GM19372 (cell line): ENCODE measurements around the gene MAGEF1.

Experiments
- ATAC-seq: cut with Tn5 transposase; IDR thresholded peaks from one replicate; pipeline ENCODE4 v1.9.1; 2021; ENCODE audit warnings: mild to moderate bottlenecking, low read depth, moderate library complexity; ENCODE audit not compliant: unreplicated experiment

Gene MAGEF1

GRCh38 chr3:184711493-184712247, at the start of gene MAGEF1:
Gene MAGEF1 (minus strand): TSS chr3:184712064. CDS start chr3:184711821, 243 bp downstream.
- ATAC-seq: peak; percentile 79

- no peak for ATAC-seq
Measured at GRCh38 chr3:184761075-184761841, 49.4 kb upstream of the MAGEF1 start.

- ATAC-seq: no peak
Measured at GRCh38 chr3:184760337-184761074, 48.6 kb upstream of the MAGEF1 start.

- no peak for ATAC-seq
Measured at GRCh38 chr3:184759666-184760200, 47.9 kb upstream of the MAGEF1 start.

- ATAC-seq: no peak
Measured at GRCh38 chr3:184758056-184758455, 46.2 kb upstream of the MAGEF1 start.

- no peak for ATAC-seq
Measured at GRCh38 chr3:184757022-184757651, 45.3 kb upstream of the MAGEF1 start.

- no peak for ATAC-seq
Measured at GRCh38 chr3:184756151-184757021, 44.5 kb upstream of the MAGEF1 start.

GRCh38 chr3:184755315-184755731, 43.5 kb upstream of the MAGEF1 start:
- ATAC-seq: no peak

GRCh38 chr3:184752361-184752760, 40.5 kb upstream of the MAGEF1 start:
- ATAC-seq: no peak

GRCh38 chr3:184751204-184752040, 39.6 kb upstream of the MAGEF1 start:
- ATAC-seq: no peak

GRCh38 chr3:184750349-184751083, 38.7 kb upstream of the MAGEF1 start:
- ATAC-seq: no peak

GRCh38 chr3:184749168-184749744, 37.4 kb upstream of the MAGEF1 start:
- ATAC-seq: no peak

GRCh38 chr3:184748219-184749135, 36.6 kb upstream of the MAGEF1 start:
- no peak for ATAC-seq

- ATAC-seq: no peak
Measured at GRCh38 chr3:184746131-184747120, 34.6 kb upstream of the MAGEF1 start.

GRCh38 chr3:184745526-184745925, 33.7 kb upstream of the MAGEF1 start:
- ATAC-seq: no peak
